Stimulated activated CD8-positive, alpha-beta memory T cell treated with anti-CD3 and anti-CD28 coated beads, Interleukin-2, amount 100 ng/mL, for 48 hours (primary cell): ENCODE data around the gene RBM8A.

Experiments used
- DNase-seq, 2 donors: peaks; one replicate each; pipeline ENCODE4 v3.0.0-alpha.2; 2020; ENCODE audit warnings: low read depth in 2 of 2

RBM8A gene

DNA sequence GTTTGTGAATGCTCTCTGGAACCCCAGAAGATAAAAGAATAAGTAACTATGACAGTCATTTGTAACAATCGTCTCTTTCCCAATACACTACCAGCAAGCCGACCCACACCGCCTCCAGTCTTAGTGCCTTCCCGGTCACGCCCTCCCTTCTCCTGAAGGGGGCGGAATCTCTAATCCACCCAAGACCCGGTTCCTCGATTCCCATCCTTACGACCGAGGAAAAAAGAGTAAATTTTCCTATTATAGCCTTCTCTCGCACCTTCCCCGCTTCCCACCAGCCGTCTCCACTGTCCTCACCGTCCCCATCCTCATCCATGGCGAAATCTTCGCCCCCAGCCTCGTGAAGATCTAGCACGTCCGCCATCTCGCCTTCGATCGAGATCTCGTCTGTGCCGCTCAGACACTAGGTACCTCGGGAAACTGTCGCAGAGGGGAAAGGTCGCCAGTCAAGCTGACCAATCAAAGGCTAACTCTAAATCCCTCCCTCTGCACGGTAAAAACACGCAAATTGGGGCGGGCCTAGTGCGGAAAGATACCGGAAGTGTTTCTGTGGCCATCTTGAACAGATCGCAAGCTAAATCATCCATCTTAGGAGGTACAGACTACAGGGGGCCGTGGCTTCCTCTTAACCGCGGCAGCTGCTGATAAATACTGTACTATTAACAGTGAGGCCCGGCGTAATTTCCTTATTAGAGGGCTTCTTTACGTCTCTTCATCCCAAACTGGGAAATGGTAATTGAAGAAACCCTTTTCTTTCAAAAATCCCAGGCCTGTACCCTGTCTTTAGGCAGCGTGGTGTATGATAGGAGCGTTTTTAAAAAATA is at the start of gene RBM8A:
RBM8A (minus strand) TSS at position 422 of the 824 bp plus-strand sequence; CDS start at position 364, 58 bp downstream.
- DNase-seq: peak; percentile 78 to 87

DNA sequence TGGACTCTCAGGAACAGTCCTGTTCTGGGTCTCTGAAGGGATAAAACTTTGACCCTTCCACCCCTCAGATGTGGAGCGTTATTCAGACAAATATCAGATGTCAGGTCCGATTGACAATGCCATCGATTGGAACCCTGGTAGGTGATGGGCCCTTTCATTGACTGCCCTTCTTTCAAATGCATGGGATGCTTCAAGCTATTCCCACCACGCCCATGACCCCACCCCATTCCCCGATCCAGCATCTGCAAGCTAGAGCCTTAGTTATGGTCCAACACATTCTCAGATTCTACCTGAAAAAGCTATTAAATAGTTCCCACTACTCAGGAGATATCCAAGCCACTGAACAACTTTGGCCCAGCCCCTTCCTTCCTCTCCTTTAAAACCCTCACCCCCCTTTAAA is 49.7 kb upstream of the RBM8A start:
- DNase-seq: no peak

DNA sequence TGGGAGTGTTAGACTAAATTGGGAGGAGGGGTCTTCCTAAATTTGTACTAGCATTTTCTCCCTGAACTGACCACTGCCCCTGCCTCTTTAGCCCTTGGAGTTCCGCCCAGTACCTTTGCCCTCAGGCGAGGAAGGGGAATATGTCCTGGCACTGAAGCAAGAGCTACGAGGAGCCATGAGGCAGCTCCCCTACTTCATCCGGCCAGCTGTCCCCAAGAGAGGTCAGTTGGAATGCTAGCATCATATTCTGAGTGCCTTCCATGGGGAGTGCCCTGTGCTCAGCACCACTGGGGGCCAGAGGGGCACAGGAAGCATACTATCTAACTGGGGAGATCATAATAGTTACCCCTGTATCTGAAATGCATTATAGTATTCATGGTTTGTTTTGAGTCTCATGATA is 47.9 kb upstream of the RBM8A start:
- DNase-seq: no peak

DNA sequence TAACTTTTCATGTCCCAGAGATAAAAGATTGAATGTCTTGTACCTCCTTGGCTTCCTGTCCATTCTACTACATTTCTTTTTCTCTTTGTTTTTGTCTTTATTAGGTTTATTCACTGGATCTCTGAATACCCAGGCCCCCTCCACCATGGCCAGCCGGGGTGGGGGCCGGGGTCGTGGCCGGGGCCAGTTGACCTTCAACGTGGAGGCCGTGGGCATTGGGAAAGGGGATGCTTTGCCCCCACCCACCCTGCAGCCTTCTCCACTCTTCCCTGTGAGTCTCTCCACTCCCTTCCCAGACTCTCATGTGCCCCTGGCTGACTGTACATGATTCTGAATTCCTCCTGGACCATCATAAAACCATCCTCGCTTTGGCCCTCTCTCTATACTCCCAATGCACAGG is 47.4 kb upstream of the RBM8A start:
- no peak for DNase-seq

DNA sequence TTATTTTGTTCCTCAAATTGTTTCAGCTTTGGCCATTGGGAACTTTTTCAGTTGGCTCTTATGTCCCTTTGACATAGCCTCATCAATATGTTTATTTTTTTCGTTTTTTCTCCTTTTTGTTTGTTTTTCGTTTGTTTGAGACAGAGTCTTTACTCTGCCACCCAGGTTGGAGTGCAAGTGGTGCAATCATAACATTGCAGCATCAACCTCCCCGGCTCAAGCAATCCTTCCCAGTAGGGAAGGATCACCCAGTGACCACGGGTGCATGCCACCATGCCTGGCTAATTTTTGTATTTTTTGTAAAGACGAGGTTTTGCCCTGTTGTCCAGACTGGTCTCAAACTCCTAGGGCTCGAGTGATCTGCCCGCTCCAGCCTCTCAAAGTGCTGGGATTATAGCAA is 45.3 kb upstream of the RBM8A start:
- no peak for DNase-seq

DNA sequence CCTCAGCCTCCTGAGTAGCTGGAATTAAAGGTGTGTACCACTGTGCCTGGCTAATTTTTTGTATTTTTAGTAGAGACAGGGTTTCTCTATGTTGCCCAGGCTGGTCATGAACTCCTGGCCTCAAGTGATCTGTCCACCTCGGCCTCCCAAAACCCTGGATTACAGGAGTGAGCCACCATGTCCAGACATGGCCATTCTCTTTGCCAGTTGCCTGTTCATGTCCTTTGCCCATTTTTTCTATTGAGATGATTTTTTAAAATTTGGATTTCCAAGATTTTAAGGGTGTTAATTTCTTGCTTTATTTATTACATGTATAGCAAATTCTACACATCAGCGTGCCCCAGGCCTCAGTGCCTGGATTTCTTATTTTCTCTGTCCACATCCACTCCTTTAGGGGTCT is 40.0 kb upstream of the RBM8A start:
- no peak for DNase-seq

DNA sequence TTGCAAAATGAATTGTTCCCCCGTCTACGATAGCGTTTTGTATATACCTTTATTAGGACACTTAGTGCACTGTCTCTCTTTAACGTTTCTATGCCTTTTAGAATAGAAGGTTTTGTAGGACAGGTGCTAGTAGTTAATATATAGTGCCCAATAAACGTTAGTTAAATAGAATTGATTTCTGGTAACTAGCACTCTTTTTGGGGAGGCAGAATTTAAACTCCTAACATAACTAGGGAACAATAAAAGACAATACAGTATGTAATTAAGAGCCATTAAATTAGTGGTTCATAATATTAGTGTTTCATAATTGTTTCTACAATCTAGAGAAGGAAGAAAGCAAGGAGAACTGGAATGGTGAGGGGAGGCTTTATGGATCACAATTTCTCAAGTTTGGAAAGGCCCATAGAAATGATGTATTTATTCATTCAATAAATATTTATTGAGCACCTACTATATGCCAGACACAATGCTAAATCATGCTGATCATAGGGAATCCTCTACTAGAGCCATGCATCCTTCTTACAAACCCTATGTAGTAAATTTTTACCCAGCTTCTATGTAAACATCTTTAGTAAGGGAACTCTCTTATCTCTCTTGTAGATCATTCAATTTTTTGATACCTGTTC is 37.9 kb upstream of the RBM8A start:
- no peak for DNase-seq

DNA sequence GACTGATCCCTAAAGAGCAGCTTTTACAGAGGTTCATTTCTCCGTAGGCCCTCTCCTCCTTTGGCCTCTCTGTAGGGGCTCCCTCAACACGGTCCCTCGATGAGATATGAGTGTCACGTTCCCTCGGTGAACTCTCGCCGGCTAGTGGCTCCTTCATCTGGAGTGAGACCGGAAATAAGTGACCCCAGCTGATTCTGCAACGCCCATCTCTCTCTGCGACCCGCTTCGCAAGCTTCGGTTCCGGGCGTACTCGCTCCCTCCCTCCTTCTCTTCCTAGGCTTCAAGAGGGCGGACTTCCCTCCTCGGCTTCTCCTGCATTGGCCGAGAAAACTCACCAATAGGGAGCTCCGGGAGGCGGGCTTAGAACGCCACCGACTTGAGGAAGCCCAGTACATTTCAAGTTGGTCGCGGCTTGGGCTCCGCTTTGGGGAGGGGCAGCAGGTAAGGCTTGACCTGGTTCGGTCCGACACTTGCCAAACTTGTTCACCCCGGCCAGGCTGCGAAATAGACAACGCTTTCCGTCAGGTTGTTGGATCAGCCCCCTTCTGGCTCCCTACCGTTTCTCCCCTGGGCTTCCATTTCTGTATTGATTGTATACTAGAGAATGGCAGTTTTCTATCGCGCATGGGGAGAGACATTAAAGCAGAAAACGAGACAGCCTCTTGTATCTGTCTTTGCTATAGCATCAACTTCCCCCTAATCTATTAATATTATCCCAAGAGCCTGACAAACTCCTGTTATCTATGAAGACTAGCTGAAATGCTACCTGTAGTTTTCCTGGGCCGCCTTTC is 37.2 kb upstream of the RBM8A start, which contains the start of the genes ANKRD34A and POLR3GL:
ANKRD34A (minus strand) TSS at position 248 of the 791 bp plus-strand sequence. CDS start 2,816 bp downstream, outside the sequence.
POLR3GL (plus strand) TSS at position 363 of the 791 bp plus-strand sequence. CDS start 10,176 bp downstream, outside the sequence.
- DNase-seq: peak; percentile 81 to 86

DNA sequence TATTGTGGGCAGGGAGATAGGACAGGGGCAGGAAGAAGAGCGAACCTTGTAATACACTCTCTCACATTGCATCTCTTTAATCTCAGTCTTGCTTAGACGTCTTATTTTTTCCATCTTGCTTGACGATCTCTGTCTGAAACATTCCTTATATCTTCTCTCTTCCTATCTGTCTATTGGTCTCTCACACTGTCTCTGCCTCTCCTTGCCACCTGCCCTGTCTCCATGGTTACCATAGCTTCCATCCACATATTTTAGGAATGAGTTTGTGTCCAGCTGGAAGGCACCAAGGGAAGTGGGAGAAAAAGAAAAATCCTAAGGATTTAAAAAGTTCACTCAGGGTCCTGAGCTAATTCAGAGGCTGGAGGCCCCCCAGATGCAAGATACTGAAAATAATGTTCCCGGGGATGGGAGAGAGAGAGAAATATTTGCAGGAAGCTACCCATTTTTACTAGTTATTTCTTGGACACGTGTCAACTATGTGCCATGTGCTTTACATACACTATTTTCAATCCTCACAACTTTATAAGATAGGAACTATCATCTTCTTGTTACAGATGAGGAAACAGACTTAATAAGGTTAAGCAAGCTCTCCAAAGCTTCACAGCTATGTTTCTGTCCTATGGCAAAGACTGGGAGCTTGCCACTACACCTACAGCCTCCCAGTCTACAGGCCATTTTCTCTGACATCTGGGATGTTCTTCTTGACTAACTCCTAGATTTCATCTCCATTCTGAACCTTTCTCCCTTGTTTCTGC is 36.2 kb upstream of the RBM8A start:
- no peak for DNase-seq

DNA sequence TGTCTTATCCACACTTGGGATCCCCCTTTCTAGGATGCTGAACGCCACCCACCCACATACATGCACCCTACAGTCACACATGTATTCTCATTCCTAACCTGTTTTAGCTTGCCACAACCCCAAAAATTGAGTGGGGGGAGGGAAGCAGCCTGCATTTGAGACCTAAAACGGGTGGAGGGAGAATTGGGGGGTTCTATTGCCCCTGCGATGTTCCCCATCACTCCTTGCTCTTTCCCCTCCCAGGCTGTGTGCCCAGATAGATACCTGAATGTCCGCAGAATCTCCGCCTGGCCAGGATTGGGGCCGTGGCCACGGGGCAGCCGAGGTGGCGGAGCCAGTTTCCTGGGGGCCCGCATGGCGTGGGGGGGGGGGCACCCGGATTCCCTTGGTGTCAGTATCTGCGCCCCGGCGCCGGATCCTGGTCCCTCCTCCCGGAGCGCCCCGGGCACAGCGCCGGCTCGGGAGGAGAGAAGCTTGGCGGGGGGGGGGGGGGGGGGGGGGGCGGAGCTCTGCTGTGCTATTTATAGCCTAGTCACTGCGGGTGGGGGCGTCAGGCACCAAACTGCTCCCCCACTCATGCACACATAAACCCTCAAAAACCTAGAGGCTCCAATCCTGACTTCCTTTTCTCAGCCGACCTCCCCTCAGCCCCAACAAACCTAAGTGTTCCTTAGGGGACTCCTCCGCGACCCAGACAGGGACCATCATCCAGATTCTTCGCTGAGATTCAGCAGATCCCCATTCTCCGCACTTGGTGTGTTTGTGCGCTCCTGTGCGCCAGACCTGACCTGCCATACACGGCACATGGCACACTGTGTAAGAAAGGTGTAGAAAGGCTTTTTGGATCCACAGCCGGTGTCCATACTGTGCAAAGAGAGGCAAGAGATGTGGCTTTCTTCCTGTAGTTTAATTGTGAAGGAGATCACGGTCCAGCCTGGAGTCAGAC is 35.1 kb upstream of the RBM8A start:
- no peak for DNase-seq

DNA sequence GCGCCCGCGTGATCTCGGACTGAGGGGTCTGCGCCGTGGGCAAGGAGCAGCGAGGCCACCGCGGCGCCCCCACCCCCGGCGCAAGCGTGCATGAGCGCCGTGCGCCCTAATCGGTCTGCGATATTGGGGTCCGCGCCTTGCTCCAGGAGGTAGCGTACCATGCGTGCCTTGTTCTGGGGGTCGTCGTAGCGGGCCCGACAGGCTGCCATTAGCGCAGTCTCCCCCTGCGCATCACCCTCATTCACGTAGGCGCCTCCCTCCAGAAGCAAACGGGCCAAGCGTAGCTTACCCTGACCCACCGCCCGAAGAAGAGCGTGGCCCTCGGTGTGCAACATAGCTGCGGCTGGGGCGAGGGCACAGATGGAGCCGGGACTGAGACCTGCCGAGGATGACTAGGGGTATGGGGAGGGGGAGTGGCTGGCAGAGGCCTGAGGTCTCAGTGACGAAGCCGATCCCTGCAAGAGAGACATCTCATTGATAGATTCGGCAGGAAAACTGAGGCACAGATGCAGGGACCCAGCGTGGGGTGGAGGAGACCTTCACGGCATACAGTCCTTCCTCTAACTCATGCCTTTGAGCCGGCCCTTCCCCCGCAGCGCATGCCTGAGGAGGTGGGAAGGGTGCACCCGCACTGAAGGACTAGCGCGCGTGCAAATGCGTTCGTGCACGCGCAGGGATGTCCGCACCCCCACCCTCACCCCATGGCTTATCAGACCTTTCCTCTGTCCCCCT is 34.3 kb upstream of the RBM8A start:
- peak in 1 of 2 donors; percentile 57 for DNase-seq

DNA sequence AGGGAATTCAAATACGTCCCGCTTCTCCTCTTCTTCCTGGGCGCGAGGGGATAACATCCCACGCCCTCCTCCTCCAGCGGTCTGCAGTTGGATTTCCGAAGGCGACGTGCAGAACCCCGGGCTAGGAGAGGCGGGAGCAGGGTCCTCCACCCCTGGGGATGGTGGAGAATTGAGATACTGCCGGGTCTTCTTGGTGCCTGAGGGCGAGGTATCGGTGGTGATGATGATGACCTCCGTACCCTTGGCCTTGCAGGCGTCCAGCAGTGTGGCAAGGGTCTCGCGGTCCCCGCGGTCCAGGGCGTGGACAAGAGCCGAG is 33.8 kb upstream of the RBM8A start:
- DNase-seq: no peak

DNA sequence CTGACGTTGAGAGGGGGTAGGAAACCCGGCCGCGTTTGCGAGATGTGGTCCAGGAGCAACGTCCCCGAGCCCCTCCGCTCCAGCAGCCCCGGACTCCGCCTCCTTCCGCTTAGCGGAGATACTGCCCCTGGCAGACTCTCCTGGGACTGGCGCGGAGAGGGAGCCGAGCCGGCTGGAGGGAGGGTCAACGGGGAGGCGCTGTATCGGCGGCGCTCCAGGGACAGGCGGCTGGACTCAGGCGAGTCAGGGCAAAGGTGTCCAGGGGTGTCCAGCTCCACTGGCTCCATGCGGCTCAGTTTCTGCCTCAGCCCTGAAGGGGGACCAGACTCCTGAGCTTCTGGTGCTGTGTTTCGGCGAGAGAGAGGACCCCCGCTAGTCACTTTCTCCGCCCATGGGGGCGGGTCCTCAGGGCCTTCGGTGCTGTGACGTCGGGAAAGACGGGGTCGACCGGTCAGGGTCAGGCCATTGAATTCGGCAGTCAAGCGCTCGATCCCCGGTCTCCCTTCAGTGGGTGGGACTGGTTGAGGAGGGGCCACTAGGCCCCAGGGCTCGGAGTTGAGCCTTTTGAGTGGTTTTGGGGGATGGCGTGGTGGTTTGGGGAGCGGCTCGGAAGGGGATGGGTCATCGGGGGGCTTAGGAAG is 33.3 kb upstream of the RBM8A start:
- peak in 1 of 2 donors; percentile 47 for DNase-seq

DNA sequence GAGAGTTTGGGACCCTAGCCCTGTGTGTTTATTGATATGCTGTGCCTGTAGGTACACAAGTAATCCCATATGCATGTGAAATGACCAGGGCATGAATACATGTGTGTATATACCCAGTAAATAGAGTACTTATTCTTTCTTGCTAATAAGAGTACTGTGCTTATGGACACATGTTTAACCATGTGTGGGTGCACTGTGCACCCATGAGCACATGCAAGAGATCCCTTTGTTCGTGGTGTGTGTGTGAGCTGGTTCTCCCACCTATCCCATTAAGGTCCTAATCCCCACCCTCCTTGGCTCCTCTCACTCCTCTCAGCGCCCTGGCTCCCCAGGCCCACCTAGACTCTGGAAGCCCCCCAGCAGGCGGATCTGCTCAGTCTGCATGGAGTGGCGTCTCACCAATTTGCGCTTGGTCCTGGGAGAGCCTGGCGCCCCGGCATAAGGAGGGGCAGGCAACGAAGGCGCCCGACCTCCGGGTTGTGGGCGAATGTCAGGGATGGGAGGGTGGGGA is 32.7 kb upstream of the RBM8A start:
- DNase-seq: no peak

DNA sequence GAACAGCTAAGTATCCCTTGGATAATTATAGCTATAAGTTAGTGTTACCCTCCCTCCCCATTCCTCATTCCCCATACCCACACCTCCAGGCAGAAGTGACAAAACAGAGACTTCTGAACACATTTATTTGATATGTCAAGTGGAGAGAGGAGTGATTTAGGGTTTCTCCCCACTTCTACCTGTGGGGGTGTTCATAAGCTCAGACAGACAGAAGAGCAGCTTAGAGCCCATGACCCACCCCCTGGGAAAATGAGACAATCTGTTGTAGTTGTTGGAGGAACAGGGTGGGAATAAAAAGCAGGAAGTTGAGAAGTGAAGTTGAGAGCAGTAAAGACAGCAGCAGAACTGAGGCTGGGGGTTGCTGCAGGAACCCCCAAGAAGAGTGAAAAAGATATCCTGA is 32.0 kb upstream of the RBM8A start:
- no peak for DNase-seq

DNA sequence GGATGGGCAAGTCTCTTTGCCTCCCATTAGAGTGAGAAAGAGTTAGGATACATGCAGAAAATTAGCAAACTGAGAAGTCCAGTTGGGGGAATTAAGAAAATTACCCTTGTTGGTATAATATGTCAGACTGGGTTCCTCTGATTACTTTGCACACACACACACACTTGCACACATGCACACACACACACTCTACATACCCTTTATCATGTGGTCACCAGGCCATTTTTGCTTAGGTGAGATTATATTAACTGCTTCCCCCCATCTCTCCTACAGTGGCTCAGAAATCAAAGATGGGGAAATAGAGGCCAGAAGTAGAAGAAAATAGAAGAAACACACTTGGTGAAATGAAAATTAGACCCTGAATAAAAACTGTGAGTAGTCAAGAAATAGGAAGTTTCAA is 31.4 kb upstream of the RBM8A start:
- DNase-seq: no peak

DNA sequence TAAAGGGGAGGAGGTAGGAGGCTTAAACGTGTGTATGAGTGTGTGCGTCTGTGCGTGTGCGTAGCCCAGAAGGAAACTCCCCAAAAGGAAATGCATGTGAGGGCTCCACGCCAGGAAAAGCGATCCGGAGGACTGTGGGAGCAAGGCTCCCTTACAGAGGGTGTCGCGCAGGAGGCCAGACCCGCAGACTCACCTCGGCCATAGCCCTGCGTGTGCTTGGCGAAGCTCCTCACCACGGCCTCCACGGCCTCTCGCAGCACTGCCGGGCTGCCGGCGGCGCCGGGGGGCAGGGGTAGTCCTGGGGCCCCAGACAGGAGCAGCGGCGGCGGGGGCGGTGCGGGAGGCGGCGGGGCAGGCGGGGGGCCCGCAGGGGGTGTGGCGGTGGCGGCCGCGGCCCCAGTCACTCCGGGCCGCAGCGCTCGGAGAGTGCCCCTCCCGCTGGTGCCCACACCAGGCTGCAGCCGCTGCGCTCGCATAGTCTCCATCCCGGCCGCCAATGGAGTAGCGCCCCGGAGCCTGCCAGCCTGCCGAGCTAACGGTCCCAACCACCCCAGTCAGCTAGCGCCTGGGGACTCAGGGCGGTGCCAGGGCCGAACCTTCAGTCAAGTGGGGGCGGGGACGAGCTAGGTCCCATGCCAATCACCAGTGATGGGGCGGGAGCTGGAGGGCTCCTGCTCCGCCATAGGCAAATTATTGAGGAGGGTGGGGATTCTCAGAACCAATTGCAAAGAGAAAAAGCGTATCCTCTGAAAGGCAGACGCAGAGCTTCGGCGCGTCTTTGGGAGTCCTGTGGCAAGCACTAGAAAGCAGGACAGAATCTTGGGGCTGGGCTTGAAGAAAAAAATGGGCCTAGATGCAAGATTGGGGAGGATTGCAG is 30.4 kb upstream of the RBM8A start, which contains the start of gene LIX1L:
LIX1L (minus strand) TSS at position 575 of the 877 bp plus-strand sequence; CDS start at position 485, 90 bp downstream.
- DNase-seq: peak; percentile 91 to 93
